Smooth muscle cell (in vitro differentiated cells): Measurements from ENCODE around the gene RRP1. TPM values are rescaled to one million over a fixed set of nuclear protein-coding genes. Genes with fewer than 3 reads are reported as not detected.

Experiments used
- DNase-seq: peaks from one replicate; lab custom pipeline; 2025; ENCODE audit not compliant: unreplicated experiment; lab: John Stamatoyannopoulos, UW
- H2AFZ ChIP-seq: fragments of 200-600 bp; sonication (generic); 2 replicates; pipeline ENCODE4 v1.6.0; 2016; ENCODE audit warnings: antibody characterized with exemption, low read depth, mild to moderate bottlenecking
- H3F3A ChIP-seq: fragments of 200-600 bp; sonication (generic); 2 replicates; pipeline ENCODE4 v1.6.0; 2017; ENCODE audit warnings: antibody characterized with exemption, low read depth
- H3K27ac ChIP-seq: fragments of 200-600 bp; sonication (generic); 2 replicates; pipeline ENCODE4 v1.5.1; 2016; ENCODE audit warnings: low read depth, mild to moderate bottlenecking
- H3K27me3 ChIP-seq: fragments of 200-600 bp; sonication (generic); 2 replicates; pipeline ENCODE4 v1.6.1; 2016; ENCODE audit warnings: low read depth, mild to moderate bottlenecking
- H3K36me3 ChIP-seq: fragments of 200-600 bp; sonication (generic); 2 replicates; pipeline ENCODE4 v1.5.1; 2016; ENCODE audit warnings: low read depth
- H3K4me1 ChIP-seq: fragments of 200-600 bp; sonication (generic); 2 replicates; pipeline ENCODE4 v1.5.1; 2016; ENCODE audit warnings: low read depth
- H3K4me2 ChIP-seq: fragments of 200-600 bp; sonication (generic); 2 replicates; pipeline ENCODE4 v1.6.0; 2016; ENCODE audit warnings: mild to moderate bottlenecking
- H3K4me3 ChIP-seq: fragments of 200-600 bp; sonication (generic); 2 replicates; pipeline ENCODE4 v1.5.1; 2016; ENCODE audit warnings: mild to moderate bottlenecking
- H3K79me2 ChIP-seq: fragments of 200-600 bp; sonication (generic); 2 replicates; pipeline ENCODE4 v1.6.0; 2016; ENCODE audit warnings: low read depth, mild to moderate bottlenecking
- H3K9ac ChIP-seq: fragments of 200-600 bp; sonication (generic); 2 replicates; pipeline ENCODE4 v1.6.0; 2016; ENCODE audit warnings: low read depth
- H3K9me3 ChIP-seq: fragments of 200-600 bp; sonication (generic); replicated peaks from 2 replicates; pipeline ENCODE4 v1.5.1; 2016; ENCODE audit warnings: low read depth
- H4K20me1 ChIP-seq: fragments of 200-600 bp; sonication (generic); 2 replicates; pipeline ENCODE4 v1.6.0; 2016; ENCODE audit warnings: low read depth
- WGBS: methylation state at CpG from one replicate; pipeline ENCODE4 v1.1.7; 2016; ENCODE audit warnings: low lambda C conversion rate; 5-methylcytosine and 5-hydroxymethylcytosine counted together
- polyA plus RNA-seq: library from polyadenylated mRNA; unstranded; fragments of >200 nt; fragmentation: Nextera tagmentation; extraction: Ambion mirVana; gene quantifications from 2 replicates; pipeline ENCODE4 v1.2.1, GENCODE V29; 2016
- total RNA-seq: library from RNA; depleted of rRNA; stranded (reverse); fragments of >200 nt; gene quantifications from 2 replicates; pipeline ENCODE4 v1.2.3, GENCODE V29; 2014
- TF ChIP-seq, protein P1 (sequence below): fragments of 200-600 bp; sonication (generic); IDR thresholded peaks from 2 replicates; pipeline ENCODE4 v1.5.1; 2017; ENCODE audit warnings: borderline replicate concordance, mild to moderate bottlenecking, antibody characterized with exemption; ENCODE audit not compliant: insufficient read depth, poor library complexity, severe bottlenecking

RRP1 gene
- total and polyA plus RNA-seq, 2 experiments from 2014 or later, result 11.3 to 17.5 TPM

DNA sequence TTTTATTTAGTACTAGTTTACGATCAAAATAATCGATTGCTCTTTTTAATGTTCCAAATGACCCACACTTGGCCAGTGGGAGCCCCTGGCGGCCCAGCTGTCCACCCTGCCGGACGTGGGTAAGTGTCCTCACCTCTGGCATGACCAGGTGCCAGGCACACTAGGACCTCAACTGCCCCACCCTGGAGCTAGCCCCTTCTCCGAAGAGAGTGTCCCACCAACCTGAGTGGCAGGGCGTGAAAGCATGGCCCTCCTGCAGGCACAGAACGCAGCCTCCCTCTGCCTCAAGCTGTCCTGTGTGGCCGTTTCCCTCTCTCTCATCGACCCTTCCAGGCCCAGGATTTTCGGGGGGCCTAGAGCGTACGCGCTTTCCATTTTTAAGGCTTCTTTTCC lies 42.8 kb downstream of the RRP1 start:
- H3K4me2 ChIP-seq, result no peak overlapping the region
- TF ChIP-seq, protein P1, sequence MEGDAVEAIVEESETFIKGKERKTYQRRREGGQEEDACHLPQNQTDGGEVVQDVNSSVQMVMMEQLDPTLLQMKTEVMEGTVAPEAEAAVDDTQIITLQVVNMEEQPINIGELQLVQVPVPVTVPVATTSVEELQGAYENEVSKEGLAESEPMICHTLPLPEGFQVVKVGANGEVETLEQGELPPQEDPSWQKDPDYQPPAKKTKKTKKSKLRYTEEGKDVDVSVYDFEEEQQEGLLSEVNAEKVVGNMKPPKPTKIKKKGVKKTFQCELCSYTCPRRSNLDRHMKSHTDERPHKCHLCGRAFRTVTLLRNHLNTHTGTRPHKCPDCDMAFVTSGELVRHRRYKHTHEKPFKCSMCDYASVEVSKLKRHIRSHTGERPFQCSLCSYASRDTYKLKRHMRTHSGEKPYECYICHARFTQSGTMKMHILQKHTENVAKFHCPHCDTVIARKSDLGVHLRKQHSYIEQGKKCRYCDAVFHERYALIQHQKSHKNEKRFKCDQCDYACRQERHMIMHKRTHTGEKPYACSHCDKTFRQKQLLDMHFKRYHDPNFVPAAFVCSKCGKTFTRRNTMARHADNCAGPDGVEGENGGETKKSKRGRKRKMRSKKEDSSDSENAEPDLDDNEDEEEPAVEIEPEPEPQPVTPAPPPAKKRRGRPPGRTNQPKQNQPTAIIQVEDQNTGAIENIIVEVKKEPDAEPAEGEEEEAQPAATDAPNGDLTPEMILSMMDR, result no peak
- 95% methylated on average over 13 of the region's 14 CpGs for WGBS

DNA sequence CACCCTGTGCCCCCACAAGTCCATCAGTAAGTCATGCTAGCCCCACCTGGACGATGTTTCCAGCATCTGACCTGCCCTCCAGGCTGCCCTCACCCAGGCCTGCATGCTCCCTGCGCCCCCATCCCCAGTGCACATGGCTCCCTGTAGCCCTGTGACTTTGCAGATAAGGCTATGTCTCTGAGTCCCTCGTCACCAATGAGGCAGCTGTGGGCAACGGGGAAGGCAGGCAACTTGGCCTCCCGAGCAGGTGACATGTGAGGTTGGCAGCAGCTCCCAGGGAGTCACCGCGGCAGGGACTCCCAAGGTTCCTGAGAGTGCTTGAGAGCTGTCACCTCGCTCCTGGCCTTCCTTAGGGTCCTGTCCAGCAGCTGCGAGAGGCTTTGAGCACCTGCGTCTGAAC lies 43.3 kb downstream of the RRP1 start:
- H3K4me3 ChIP-seq, result no peak overlapping the region
- no peaks in the 10 kb centered on the region for H3K79me2 ChIP-seq
- H3K4me2 ChIP-seq, result no peak overlapping the region
- DNase-seq, result no peak
- no peaks in the 10 kb centered on the region for H3F3A ChIP-seq
- TF ChIP-seq, protein P1, result no peak
- H4K20me1 ChIP-seq, result no peaks in the 10 kb centered on the region
- H3K36me3 ChIP-seq, result no peaks in the 10 kb centered on the region
- H3K4me1 ChIP-seq, result no peaks in the 10 kb centered on the region
- no peak overlapping the region for H3K27ac ChIP-seq
- H2AFZ ChIP-seq, result no peak overlapping the region
- no peak overlapping the region for H3K9ac ChIP-seq
- no peaks in the 10 kb centered on the region for H3K27me3 ChIP-seq
- H3K9me3 ChIP-seq, result no peaks in the 10 kb centered on the region
- WGBS, result 88% methylated on average over 10 of the region's 10 CpGs

More for the DNA sequence above, 42.8 kb downstream of the RRP1 start:
- Histone ChIP-seq H3K27ac (no peak overlapping the region), H3K9ac (no peak overlapping the region), H3K27me3 (no peaks in the 10 kb centered on the region), H3K4me3 (no peak overlapping the region), H3K9me3 (no peaks in the 10 kb centered on the region), H3K4me1 (no peaks in the 10 kb centered on the region), H3F3A (no peaks in the 10 kb centered on the region), H2AFZ (no peak overlapping the region), H4K20me1 (no peaks in the 10 kb centered on the region), H3K79me2 (no peaks in the 10 kb centered on the region), H3K36me3 (no peaks in the 10 kb centered on the region)
- DNase-seq, result no peak

- TF ChIP-seq, protein P1, result no peak
- 95% methylated on average over 29 of the region's 30 CpGs for WGBS
- Histone ChIP-seq H3K27ac (no peak overlapping the region), H2AFZ (no peak overlapping the region), H3K9me3 (no peaks in the 10 kb centered on the region), H3K36me3 (no peaks in the 10 kb centered on the region), H3F3A (no peaks in the 10 kb centered on the region), H4K20me1 (no peaks in the 10 kb centered on the region), H3K4me1 (no peaks in the 10 kb centered on the region), H3K9ac (no peak overlapping the region), H3K4me3 (no peak overlapping the region), H3K79me2 (no peaks in the 10 kb centered on the region), H3K27me3 (no peaks in the 10 kb centered on the region), H3K4me2 (no peak overlapping the region)
- no peak for DNase-seq
Measured at GRCh38 chr21:43834146-43834905, 44.9 kb downstream of the RRP1 start.

- DNase-seq, result no peak
Measured at GRCh38 chr21:43835050-43835449, 45.7 kb downstream of the RRP1 start.

More at GRCh38 chr21:43835050-43835449, 45.7 kb downstream of the RRP1 start:
- Histone ChIP-seq H3K4me2 (no peak overlapping the region), H3K27ac (no peak overlapping the region), H3K36me3 (no peaks in the 10 kb centered on the region), H3K4me3 (no peak overlapping the region), H4K20me1 (no peaks in the 10 kb centered on the region), H3K9me3 (no peaks in the 10 kb centered on the region), H3K79me2 (no peaks in the 10 kb centered on the region), H2AFZ (no peak overlapping the region), H3K9ac (no peak overlapping the region), H3K27me3 (no peaks in the 10 kb centered on the region), H3K4me1 (no peaks in the 10 kb centered on the region), H3F3A (no peaks in the 10 kb centered on the region)
- TF ChIP-seq, protein P1, result no peak
- WGBS, result 86% methylated on average over 15 of the region's 15 CpGs
